Left ventricle myocardium inferior (tissue), 1 donor: ENCODE results near the gene SCARB2. TPM values are rescaled to one million over a fixed set of nuclear protein-coding genes. Genes with fewer than 3 reads are reported as not detected.

Experiments used
- DNase-seq: peaks from one replicate; pipeline ENCODE4 v3.0.0-alpha.2; 2020
- H3K27ac ChIP-seq: fragments of 200-600 bp; replicated peaks from 2 replicates; pipeline ENCODE4 v1.8.0; 2021
- H3K27me3 ChIP-seq: fragments of 200-600 bp; 2 replicates; pipeline ENCODE4 v1.8.0; 2021; ENCODE audit warnings: low read depth
- H3K36me3 ChIP-seq: fragments of 200-600 bp; 2 replicates; pipeline ENCODE4 v1.8.0; 2021
- H3K4me1 ChIP-seq: fragments of 200-600 bp; 2 replicates; pipeline ENCODE4 v1.8.0; 2021
- H3K4me3 ChIP-seq: fragments of 200-600 bp; 2 replicates; pipeline ENCODE4 v1.8.0; 2021; ENCODE audit warnings: mild to moderate bottlenecking, moderate library complexity
- H3K9me3 ChIP-seq: fragments of 200-600 bp; replicated peaks from 2 replicates; pipeline ENCODE4 v1.8.0; 2021
- intact Hi-C: fragments of 100-400 bp; cut with micrococcal nuclease; formaldehyde crosslinking; loops from one replicate; pipeline ENCODE4 v1.11.0; 2022
- total RNA-seq: library from RNA; stranded (reverse); fragmentation: NEBNext Ultra II Directional; extraction: Animal tissue kit (Norgen Biotek cat#: 25700); gene quantifications from one replicate; pipeline ENCODE4 v1.2.1, GENCODE V29; 2021
- TF ChIP-seq, protein P1 (sequence below): fragments of 200-600 bp; IDR thresholded peaks from 2 replicates; pipeline ENCODE4 v1.8.0; 2021; ENCODE audit warnings: antibody characterized with exemption, mild to moderate bottlenecking, borderline replicate concordance
- donor health status: DM: no; HTN: yes; CAD: no; lungs with severe emphysema.

Gene SCARB2
- total RNA-seq, 1 donor from 2014 or later, result 87.4 TPM

DNA sequence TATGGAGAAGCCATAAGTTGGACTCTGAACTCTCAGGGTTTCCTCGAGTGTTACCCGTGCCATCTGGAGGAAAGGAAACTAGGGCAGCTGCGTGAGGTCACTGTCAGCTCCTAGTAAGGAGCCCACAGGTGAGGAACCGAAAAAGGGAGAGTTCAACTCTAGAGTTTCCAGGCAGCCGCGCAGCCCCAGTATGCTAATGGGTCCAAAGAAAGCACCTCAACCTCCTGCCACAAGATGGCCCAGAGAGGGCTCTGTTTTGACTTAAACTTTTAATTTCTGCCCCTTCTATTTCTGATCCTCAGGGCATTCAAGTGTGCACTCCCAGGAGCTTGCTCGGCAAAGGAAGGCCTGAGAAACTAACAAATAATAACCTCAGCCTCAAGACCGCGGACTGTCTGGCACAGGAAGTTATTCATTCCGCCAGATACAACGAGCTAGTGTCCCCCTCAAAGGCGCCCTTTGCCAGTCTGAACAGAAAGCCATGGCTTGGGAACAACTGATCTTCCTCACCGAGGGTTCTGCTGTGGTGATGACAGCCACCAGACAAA, 13.9 kb downstream of the SCARB2 start:
- H3K27me3 ChIP-seq, result no peaks in the 10 kb centered on the region
- no peaks in the 10 kb centered on the region for H3K9me3 ChIP-seq
- intact Hi-C loops, result no loop called here
- H3K4me3 ChIP-seq, result peak overlapping the region; percentile 16
- TF ChIP-seq, protein P1, sequence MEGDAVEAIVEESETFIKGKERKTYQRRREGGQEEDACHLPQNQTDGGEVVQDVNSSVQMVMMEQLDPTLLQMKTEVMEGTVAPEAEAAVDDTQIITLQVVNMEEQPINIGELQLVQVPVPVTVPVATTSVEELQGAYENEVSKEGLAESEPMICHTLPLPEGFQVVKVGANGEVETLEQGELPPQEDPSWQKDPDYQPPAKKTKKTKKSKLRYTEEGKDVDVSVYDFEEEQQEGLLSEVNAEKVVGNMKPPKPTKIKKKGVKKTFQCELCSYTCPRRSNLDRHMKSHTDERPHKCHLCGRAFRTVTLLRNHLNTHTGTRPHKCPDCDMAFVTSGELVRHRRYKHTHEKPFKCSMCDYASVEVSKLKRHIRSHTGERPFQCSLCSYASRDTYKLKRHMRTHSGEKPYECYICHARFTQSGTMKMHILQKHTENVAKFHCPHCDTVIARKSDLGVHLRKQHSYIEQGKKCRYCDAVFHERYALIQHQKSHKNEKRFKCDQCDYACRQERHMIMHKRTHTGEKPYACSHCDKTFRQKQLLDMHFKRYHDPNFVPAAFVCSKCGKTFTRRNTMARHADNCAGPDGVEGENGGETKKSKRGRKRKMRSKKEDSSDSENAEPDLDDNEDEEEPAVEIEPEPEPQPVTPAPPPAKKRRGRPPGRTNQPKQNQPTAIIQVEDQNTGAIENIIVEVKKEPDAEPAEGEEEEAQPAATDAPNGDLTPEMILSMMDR, result no peak
- peaks cover 91% of the 10 kb centered on the region for H3K4me1 ChIP-seq
- peak overlapping the region; percentile 74 for H3K27ac ChIP-seq
- H3K36me3 ChIP-seq, result peaks cover 7% of the 10 kb centered on the region
- peak; percentile 29 for DNase-seq

DNA sequence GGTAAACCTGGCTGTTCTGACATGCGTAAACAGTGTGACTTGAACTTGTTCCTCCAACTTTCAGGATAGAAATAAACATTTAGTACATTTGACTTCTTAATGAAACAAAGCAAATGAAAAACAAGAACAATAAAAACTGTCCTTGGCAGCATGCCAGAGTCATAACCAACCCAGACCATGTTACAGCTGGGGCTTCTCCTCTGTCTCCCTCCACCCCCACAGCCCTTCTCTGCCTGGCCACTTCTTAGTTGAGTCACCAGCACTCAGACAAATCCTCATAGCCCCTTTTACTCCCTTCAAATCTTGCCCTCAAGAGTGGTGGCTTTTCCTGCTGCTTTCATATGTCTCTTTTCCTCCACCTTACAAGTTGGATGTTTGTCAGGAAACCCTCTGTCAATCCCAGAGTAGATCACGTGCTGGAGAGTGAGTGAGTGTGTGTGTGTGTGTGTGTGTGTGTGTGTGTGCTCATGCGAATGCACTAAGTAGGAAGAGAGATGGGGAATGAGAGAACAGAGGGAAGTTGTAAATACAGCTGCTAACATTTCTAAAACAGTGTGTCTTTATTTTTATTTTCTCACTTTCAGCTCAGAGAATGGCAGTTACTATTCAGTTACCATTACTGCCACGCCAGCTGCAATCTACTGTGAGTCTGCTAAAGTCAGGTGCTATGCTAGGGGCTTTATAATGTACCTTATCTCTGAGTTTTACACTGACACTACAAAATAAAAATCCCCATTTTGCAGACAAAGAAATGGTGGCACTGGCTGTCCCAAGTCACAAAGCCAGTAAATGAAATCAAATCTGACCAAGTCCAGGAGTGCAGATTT, 15.0 kb downstream of the SCARB2 start:
- H3K9me3 ChIP-seq, result no peaks in the 10 kb centered on the region
- DNase-seq, result peak; percentile 46
- intact Hi-C loops, result no loop called here
- peak overlapping the region; percentile 2 for H3K4me3 ChIP-seq
- H3K4me1 ChIP-seq, result peaks cover 91% of the 10 kb centered on the region
- TF ChIP-seq, protein P1, result no peak
- peaks cover 12% of the 10 kb centered on the region for H3K36me3 ChIP-seq
- peak overlapping the region; percentile 74 for H3K27ac ChIP-seq
- H3K27me3 ChIP-seq, result no peaks in the 10 kb centered on the region

DNA sequence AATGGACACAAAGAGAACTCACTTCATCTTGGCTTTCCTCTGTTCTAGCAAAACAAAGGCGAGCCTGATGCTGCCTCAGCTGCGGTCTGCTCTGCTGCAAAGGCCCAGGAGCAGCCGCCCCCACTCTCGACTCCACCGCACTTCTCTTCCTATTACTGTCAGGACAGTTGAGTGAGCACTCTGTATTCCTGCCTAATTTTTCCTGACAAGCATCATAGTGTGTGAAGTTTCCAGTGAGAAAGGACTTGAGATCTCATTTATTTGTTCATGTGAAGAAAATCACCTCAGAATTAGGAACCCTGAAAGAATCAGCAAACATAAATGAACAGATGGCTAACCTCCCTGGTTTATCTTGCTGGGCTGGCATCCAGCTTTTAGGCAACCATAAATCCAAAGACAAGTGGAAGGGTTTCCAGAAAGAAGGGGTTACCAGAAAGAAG, 15.6 kb downstream of the SCARB2 start:
- Histone ChIP-seq H3K27me3 (no peaks in the 10 kb centered on the region), H3K36me3 (peaks cover 18% of the 10 kb centered on the region), H3K9me3 (no peaks in the 10 kb centered on the region), H3K4me3 (peak overlapping the region; percentile 2), H3K4me1 (peaks cover 91% of the 10 kb centered on the region), H3K27ac (peak overlapping the region; percentile 74)
- intact Hi-C loops, result no loop called here
- DNase-seq, result peak; percentile 44
- TF ChIP-seq, protein P1, result no peak

DNA sequence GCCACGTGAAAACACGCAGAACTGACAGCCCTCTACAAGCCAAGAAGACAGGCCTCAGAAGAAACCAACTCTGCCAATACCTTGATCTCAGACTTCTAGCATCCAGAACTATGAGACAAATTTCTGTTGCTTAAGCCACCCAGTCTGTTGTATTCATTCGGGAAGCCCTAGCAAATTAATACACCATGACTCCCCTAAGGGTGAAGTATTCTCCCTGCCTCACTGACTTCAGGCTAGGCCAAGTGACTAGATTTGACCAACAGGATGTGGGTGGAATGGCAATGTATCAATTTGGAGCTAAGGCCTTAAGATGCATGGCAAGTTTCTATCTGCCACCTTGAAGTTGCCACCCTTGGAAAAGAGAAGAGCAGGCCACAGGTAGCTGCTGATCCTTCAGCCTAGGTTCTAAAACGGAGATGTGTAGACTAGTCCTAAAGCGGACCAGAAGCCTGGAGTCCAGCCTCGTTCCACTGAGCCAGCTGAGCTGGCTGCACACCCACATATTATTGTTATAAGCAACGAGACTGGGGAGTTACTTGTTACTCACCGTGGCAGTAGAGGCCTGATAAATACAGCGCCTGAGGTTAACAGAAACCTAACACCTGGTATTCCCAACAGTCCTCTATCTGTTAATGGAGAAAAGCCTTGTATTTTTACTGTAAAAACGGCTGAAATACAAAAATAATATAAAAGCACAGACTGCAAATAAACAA, 16.4 kb downstream of the SCARB2 start:
- TF ChIP-seq, protein P1, result no peak
- Histone ChIP-seq H3K4me3 (no peak overlapping the region), H3K9me3 (peaks cover 5% of the 10 kb centered on the region), H3K36me3 (peaks cover 27% of the 10 kb centered on the region), H3K27me3 (no peaks in the 10 kb centered on the region), H3K4me1 (peaks cover 95% of the 10 kb centered on the region), H3K27ac (peak overlapping the region; percentile 74)
- intact Hi-C loops, result no loop called here
- DNase-seq, result no peak

DNA sequence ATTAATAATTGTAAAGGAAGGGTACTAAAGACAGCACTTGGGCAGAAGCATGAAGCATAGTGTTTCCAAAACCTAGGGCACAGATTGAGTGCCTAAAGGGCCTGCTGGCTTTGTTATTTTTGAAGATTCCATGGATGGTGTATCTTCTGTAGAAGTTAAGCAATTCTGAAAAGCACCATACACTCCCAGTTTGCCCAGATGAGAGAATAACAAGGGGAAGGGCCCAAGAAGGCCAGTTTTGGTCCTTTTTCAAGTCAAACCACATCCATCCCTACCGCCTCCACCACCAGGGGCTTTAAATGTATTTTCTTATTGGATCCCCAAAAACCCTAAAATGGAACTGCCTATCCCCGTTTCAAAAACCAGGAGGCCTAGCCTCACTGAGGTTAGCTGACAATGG, 17.2 kb downstream of the SCARB2 start:
- peaks cover 8% of the 10 kb centered on the region for H3K9me3 ChIP-seq
- no peaks in the 10 kb centered on the region for H3K27me3 ChIP-seq
- peaks cover 92% of the 10 kb centered on the region for H3K4me1 ChIP-seq
- DNase-seq, result no peak
- peak overlapping the region; percentile 74 for H3K27ac ChIP-seq
- H3K36me3 ChIP-seq, result peaks cover 35% of the 10 kb centered on the region
- H3K4me3 ChIP-seq, result no peak overlapping the region
- intact Hi-C loops, result no loop called here
- TF ChIP-seq, protein P1, result no peak
